ENCODE data around the gene ZBTB7A. TPM values are rescaled to one million over a fixed set of nuclear protein-coding genes. Genes with fewer than 3 reads are reported as not detected.
"Not testable (repeated sequence)": the region's sequence is repeated elsewhere in the genome, so short reads cannot be mapped to it uniquely, and the experiment has no call there.

The ZBTB7A gene
- total RNA-seq, 1 donor from 2014 or later = 41.6 TPM

GRCh38 chr19:4018775-4019504 lies 47.8 kb downstream of the ZBTB7A start:
- intact Hi-C loops (cut with micrococcal nuclease) = no loop called here

DNA sequence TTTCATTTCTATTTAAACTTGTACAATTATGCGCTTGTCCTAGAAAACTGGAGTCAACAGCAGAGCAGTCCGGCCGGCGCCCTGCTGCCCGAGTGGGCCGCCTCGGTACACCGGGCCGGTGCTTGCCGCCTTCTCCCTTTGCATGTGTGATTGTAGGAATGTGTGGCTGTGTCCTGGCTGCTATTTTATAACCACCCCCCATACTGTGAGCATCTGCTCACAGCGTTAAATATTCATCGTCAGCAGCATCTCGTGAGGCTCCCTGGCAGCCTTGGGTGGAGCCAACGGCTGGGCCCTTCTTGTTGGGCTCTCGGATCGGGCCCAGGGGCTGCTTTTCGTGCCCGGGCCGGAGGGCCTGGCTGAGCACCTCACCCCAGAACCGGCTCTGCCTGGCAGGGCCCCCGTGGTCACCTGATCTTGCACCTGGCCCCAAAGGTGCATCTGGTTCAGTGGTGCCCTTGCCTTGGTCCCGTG lies 48.5 kb downstream of the ZBTB7A start:
- intact Hi-C loops (cut with micrococcal nuclease) = no loop called here

DNA sequence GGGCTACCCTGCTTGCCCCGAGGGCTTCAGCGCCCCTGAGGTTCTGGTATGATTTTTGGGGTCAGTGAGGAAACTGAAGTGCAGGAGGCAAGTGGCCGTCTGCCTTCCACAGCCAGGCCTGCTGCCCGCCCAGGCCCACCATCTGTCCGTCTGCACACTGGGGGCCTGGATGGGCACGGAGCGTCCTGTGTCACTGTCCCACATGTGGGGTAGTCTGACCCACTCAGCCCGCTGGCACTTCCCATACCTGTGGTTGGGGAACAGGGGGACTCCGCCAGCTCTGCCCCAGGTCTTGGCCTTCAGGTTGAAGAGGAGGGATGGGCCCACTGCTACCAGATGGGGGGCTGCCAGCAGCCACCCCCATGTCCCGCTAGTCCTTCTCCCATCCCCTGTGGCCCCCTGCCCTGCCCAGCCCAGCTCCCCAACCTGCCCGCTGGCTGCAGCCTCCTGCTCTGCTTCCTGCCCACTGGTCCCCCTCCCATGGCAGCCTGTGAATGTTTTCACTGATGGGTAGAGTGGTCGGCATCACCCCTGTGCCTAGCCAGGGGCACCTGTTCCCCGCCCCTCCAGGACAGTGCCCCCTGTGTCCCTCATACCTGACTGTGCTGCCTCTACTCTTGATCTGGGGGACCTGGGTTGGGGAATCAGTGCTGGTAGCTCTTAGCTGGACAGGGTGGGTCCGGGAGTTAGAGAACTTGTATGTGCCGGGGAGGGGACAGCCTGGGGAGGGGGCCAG lies 49.6 kb downstream of the ZBTB7A start:
- intact Hi-C loops (cut with micrococcal nuclease) = no loop called here

GRCh38 chr19:4016486-4016885 lies 50.2 kb downstream of the ZBTB7A start:
- intact Hi-C loops (cut with micrococcal nuclease) = no loop called here

GRCh38 chr19:4015705-4016402 lies 50.8 kb downstream of the ZBTB7A start:
- intact Hi-C loops (cut with micrococcal nuclease) = no loop called here

GRCh38 chr19:4014541-4015491 lies 51.9 kb downstream of the ZBTB7A start:
- intact Hi-C loops (cut with micrococcal nuclease) = no loop called here

GRCh38 chr19:4013886-4014540 lies 52.7 kb downstream of the ZBTB7A start:
- intact Hi-C loops (cut with micrococcal nuclease) = no loop called here

DNA sequence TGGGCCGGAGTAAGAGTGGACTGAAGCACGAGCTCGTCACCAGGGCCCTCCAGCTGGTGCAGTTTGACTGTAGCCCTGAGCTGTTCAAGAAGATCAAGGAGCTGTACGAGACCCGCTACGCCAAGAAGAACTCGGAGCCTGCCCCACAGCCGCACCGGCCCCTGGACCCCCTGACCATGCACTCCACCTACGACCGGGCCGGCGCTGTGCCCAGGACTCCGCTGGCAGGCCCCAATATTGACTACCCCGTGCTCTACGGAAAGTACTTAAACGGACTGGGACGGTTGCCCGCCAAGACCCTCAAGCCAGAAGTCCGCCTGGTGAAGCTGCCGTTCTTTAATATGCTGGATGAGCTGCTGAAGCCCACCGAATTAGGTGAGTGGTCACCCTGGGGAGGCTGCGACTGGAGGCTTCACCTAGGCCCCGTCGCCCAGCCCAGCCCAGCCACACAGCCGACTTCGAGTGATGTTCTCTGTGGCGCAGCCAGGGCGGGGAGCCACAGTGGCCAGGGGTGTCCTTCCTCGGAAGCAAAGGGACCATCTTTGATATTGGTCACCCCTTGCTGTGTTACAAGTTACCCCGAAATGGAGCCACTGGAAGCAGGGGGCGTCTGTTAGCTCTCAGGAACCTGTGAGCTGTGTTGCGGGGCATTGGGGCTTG lies 53.6 kb downstream of the ZBTB7A start:
- intact Hi-C loops (cut with micrococcal nuclease) = no loop called here

- intact Hi-C loops (cut with micrococcal nuclease) = no loop called here
Observed at GRCh38 chr19:4012092-4012974, 54.4 kb downstream of the ZBTB7A start.

DNA sequence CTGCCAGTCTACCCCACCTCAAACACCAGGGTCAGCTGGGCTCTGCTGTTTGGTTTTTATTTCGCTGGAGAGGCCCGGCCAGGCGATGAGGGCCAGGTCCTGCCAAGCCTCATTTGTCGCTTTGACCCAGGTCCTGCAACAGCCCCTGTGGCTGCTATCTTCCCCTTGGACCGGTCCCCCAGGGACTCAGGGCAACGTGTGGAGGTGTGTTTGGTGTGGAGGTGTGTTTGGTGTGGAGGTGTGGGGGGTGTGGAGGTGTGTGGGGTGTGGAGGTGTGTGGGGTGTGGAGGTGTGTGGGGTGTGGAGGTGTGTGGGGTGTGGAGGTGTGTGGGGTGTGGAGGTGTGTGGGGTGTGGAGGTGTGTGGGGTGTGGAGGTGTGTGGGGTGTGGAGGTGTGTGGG lies 55.3 kb downstream of the ZBTB7A start:
- intact Hi-C loops (cut with micrococcal nuclease) = not testable (repeated sequence)

GRCh38 chr19:4010808-4011110 lies 55.9 kb downstream of the ZBTB7A start:
- intact Hi-C loops (cut with micrococcal nuclease) = no loop called here

DNA sequence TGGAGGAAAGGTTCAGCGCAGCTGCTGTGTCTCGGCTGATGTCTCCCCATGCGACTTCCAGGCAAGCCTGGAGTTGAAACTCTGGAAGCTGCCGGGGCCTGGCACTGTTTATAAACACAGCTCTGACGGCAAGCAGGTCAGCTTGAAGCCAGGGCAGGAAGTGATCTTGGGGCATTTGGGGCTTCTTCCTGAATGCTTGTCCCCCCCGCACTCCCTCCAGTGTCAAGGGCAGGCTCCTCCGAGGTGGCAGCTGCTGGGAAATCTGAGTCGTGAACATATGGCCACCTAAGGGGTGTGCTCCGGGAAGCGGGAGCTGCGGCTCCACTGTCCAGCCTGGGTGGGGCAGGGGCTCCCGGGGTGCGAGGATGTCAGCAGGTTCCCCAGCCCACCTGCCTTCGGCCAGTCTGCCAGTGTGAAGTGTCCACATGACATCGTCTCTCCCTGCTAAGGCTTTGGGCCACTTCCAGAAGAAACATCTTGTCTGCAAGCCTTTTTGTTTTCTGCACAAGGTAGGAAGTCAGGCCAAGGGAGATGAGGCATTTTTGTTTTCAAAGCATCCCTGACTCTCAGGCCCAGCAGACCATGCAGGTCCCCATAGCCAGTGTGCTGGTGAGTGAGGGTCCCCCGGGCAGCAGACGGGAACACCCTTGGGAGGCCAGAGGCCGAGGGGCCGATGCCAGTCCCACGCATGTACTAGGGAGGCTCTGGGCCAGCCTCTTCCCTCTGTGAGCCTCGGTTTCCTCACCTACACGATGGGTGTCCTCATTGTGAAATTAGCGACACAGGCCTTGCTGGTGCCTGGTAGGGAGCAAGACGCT lies 56.5 kb downstream of the ZBTB7A start:
- intact Hi-C loops (cut with micrococcal nuclease) = no loop called here

- intact Hi-C loops (cut with micrococcal nuclease) = loop anchor here (1.0 kb wide), 3 partner anchors 18 to 58 kb away; partner anchors contain the start of genes EEF2 and ZBTB7A
Observed at GRCh38 chr19:4007836-4008539, 58.7 kb downstream of the ZBTB7A start.

DNA sequence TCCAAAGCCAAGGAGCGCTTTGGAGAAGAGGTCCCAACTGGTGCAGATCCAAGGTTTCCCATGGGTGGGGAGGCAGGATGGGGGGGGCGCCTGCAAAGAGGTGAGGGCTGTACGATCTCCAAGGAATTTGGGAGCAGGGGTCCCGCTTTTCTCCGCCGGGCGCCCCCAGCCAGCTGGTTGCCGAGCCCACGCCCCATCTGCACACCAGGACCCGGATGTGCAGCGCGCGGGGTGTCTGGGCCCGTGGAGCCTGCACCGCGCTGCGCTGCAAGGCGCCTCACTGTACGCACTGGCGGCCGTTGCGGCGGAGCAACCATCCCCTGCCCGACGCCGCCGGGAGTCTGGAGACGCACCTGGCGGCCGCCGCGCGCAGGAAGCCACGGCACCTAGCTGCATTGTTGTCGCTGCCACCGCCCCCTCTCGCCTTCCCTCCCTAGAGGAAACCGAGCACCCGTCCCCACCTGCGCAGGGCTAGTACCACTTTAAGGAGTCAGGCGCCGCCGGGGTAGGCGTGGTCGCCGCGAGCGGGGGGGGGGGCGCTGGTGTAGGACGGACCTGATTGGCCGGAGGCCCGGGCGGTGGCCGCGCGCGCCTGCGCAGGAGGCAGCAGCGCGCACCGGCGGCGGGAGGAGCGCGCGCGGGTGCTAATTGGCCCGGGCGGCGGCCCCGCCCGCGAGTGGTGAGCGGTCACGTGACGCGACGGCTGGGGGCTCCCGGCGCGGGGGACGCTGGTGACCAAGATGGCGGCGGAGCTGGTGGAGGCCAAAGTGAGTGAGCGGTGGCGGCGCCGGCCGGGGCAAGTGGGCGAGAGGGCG lies 59.5 kb downstream of the ZBTB7A start, which contains the start of gene PIAS4:
Gene PIAS4 (plus strand): TSS at position 716 of the 815 bp plus-strand sequence. CDS start 25 bp downstream, at position 741.
- intact Hi-C loops (cut with micrococcal nuclease) = loop anchor here (1.0 kb wide), 3 partner anchors 17 to 59 kb away; partner anchors contain the start of genes EEF2 and ZBTB7A

GRCh38 chr19:4005436-4005835 lies 61.3 kb downstream of the ZBTB7A start:
- intact Hi-C loops (cut with micrococcal nuclease) = not testable (repeated sequence)

DNA sequence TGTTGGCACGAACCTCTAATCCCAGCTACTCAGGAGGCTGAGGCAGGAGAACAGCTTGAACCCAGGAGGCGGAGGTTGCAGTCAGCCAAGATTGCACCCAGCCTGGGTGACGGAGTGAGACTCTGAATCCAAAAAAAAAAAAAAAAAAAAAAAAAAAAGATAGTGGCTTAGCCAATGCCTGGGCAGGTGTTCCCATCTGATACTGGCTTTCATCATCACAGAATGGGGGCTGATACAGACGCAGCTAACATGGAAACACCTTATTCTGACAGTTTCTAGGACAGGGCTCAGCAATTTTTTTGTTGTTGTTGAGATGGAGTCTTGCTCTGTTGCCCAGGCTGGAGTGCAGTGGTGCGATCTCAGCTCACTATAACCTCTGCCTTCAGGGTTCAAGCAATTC lies 65.9 kb downstream of the ZBTB7A start:
- intact Hi-C loops (cut with micrococcal nuclease) = not testable (repeated sequence)

All from T-helper 2 cell treated with Interferon-gamma antibody and Interleukin-4, amounts not matched to agents 100 ng/mL and 5 ng/mL, for 36 hours (primary cell).